Caco-2 (cell line): Measurements from ENCODE around the gene PRF1. TPM values are rescaled to one million over a fixed set of nuclear protein-coding genes. Genes with fewer than 3 reads are reported as not detected.
"Not testable (repeated sequence)": the region's sequence is repeated elsewhere in the genome, so short reads cannot be mapped to it uniquely, and the experiment has no call there.

Source experiments
- BruUV-seq: library from RNA; stranded (reverse); fragments of 400-500 nt; replicated peaks from 2 replicates; lab custom pipeline; 2021; lab: Mats Ljungman, UMichigan
- CTCF ChIA-PET: fragments of 300-600 bp; sonication (Branson Sonifier 250); formaldehyde crosslinking; loops from one replicate; lab custom pipeline; 2022; ENCODE audit warnings: antibody characterized with exemption; lab: Charles Lee
- POLR2A ChIA-PET: fragments of 300-600 bp; sonication (Branson Sonifier 250); formaldehyde crosslinking; loops from one replicate; lab custom pipeline; 2022; ENCODE audit warnings: antibody characterized with exemption; lab: Charles Lee
- DNase-seq, 2 experiments: peaks; one replicate each; pipeline versions ENCODE4 v3.0.0 to v3.0.0-alpha.2; 2020 to 2022
- H3K27me3 ChIP-seq: replicated peaks from 2 replicates; pipeline ENCODE4 v1.6.0; 2011; ENCODE audit warnings: low read length; ENCODE audit not compliant: control insufficient read depth, insufficient read depth
- H3K36me3 ChIP-seq: 2 replicates; pipeline ENCODE4 v1.5.1; 2011; ENCODE audit warnings: low read length; ENCODE audit not compliant: control insufficient read depth, insufficient read depth
- H3K4me1 ChIP-seq: fragments of 250-450 bp; sonication (Bioruptor Pico); 2 replicates; pipeline ENCODE4 v1.5.1; 2020; ENCODE audit warnings: mild to moderate bottlenecking
- H3K4me3 ChIP-seq: 2 replicates; pipeline ENCODE4 v1.5.1; 2011; ENCODE audit warnings: low read depth, mild to moderate bottlenecking, control low read depth, low read length
- H3K9me3 ChIP-seq: fragments of 250-450 bp; sonication (Bioruptor Pico); 2 replicates; pipeline ENCODE4 v1.5.1; 2020; ENCODE audit warnings: mild to moderate bottlenecking, moderate library complexity
- H3K27ac Mint-ChIP-seq: one replicate; pipeline ENCODE4 v1.8.0; 2022; ENCODE audit warnings: mixed read lengths; ENCODE audit not compliant: unreplicated experiment
- H3K27me3 Mint-ChIP-seq: one replicate; pipeline ENCODE4 v1.8.0; 2022; ENCODE audit warnings: mixed read lengths; ENCODE audit not compliant: insufficient read depth, unreplicated experiment
- H3K36me3 Mint-ChIP-seq: one replicate; pipeline ENCODE4 v1.8.0; 2022; ENCODE audit warnings: mild to moderate bottlenecking, mixed read lengths; ENCODE audit not compliant: insufficient read depth, unreplicated experiment
- H3K4me1 Mint-ChIP-seq: one replicate; pipeline ENCODE4 v1.8.0; 2022; ENCODE audit warnings: low read depth, mixed read lengths; ENCODE audit not compliant: unreplicated experiment
- H3K4me3 Mint-ChIP-seq: one replicate; pipeline ENCODE4 v1.8.0; 2022; ENCODE audit warnings: mild to moderate bottlenecking, moderate library complexity, mixed read lengths; ENCODE audit not compliant: unreplicated experiment
- H3K9me3 Mint-ChIP-seq: one replicate; pipeline ENCODE4 v1.8.0; 2022; ENCODE audit warnings: mixed read lengths; ENCODE audit not compliant: unreplicated experiment
- CTCF ChIP-seq, 2 experiments: fragments of 200-600 bp in 1 of 2; IDR thresholded peaks; 1 replicate in 1 of 2; 2 replicates in 1 of 2; pipeline versions ENCODE4 v1.5.1 to v1.8.0; 2011 to 2022; ENCODE audit warnings: antibody characterized with exemption in 1 of 2, control low read depth in 1 of 2, inconsistent platforms in 1 of 2, low read depth in 1 of 2, low read length in 1 of 2, mild to moderate bottlenecking in 1 of 2, moderate library complexity in 1 of 2; ENCODE audit not compliant: insufficient read depth in 1 of 2, severe bottlenecking in 1 of 2, unreplicated experiment in 1 of 2
- intact Hi-C: fragments of 100-400 bp; cut with micrococcal nuclease; formaldehyde crosslinking; loops from one replicate; pipeline ENCODE4 v1.10.0; 2022; ENCODE audit not compliant: unreplicated experiment
- total RNA-seq: library from RNA; stranded (reverse); gene quantifications from 2 replicates; pipeline ENCODE4 v1.2.3, GENCODE V29; 2022

Gene PRF1
- total RNA-seq, 1 experiment from 2014 or later = 0.34 TPM

GRCh38 chr10:70647086-70647485 lies 44.5 kb upstream of the PRF1 start:
- no peaks in the 10 kb centered on the region for H3K4me1 Mint-ChIP-seq
- no peak overlapping the region for H3K27ac Mint-ChIP-seq
- no peak for DNase-seq
- Histone ChIP-seq H3K36me3 (no peaks in the 10 kb centered on the region), H3K9me3 (peaks cover 37% of the 10 kb centered on the region), H3K4me1 (no peaks in the 10 kb centered on the region), H3K27me3 (no peaks in the 10 kb centered on the region), H3K4me3 (no peak overlapping the region)
- no peak overlapping the region for H3K4me3 Mint-ChIP-seq
- ChIA-PET CTCF (no interaction called here), POLR2A (no interaction called here)
- BruUV-seq = no TSS peak
- no peak for TF ChIP-seq CTCF (IDR thresholded peaks at IDR 0.05; ENCODE audit: insufficient read depth in 1 of 2, low read depth in 1 of 2, low read length in 1 of 2, severe bottlenecking in 1 of 2, unreplicated experiment in 1 of 2)
- no peaks in the 10 kb centered on the region for H3K36me3 Mint-ChIP-seq
- peaks cover 19% of the 10 kb centered on the region for H3K27me3 Mint-ChIP-seq
- peaks cover 39% of the 10 kb centered on the region for H3K9me3 Mint-ChIP-seq
- intact Hi-C loops = no loop called here

GRCh38 chr10:70644959-70645358 lies 42.4 kb upstream of the PRF1 start:
- H3K9me3 Mint-ChIP-seq = peaks cover 19% of the 10 kb centered on the region
- H3K27me3 ChIP-seq, H3K4me3 Mint-ChIP-seq, H3K36me3 Mint-ChIP-seq, BruUV-seq, H3K27ac Mint-ChIP-seq, H3K4me3 ChIP-seq, POLR2A ChIA-PET, DNase-seq, H3K36me3 ChIP-seq, H3K4me1 ChIP-seq, H3K4me1 Mint-ChIP-seq, intact Hi-C loops: not testable (repeated sequence)
- H3K27me3 Mint-ChIP-seq = peaks cover 19% of the 10 kb centered on the region
- H3K9me3 ChIP-seq = peaks cover 25% of the 10 kb centered on the region
- CTCF ChIA-PET = interaction anchor here (1.0 kb wide), 1 partner anchor 258 kb away, joined by 5 read pairs; no protein-coding TSS in a partner anchor

GRCh38 chr10:70643272-70643671 lies 40.7 kb upstream of the PRF1 start:
- H3K36me3 Mint-ChIP-seq, CTCF ChIA-PET, H3K4me1 Mint-ChIP-seq, H3K9me3 Mint-ChIP-seq, POLR2A ChIA-PET, BruUV-seq, H3K4me3 ChIP-seq, intact Hi-C loops, DNase-seq, H3K27ac Mint-ChIP-seq, H3K4me1 ChIP-seq, H3K27me3 ChIP-seq, H3K4me3 Mint-ChIP-seq, H3K36me3 ChIP-seq: not testable (repeated sequence)
- peaks cover 10% of the 10 kb centered on the region for H3K9me3 ChIP-seq
- H3K27me3 Mint-ChIP-seq = peaks cover 19% of the 10 kb centered on the region

- DNase-seq, H3K27me3 ChIP-seq, H3K36me3 ChIP-seq, H3K4me1 Mint-ChIP-seq, H3K4me3 ChIP-seq, BruUV-seq, POLR2A ChIA-PET, H3K9me3 Mint-ChIP-seq, H3K27ac Mint-ChIP-seq, H3K4me1 ChIP-seq, intact Hi-C loops, CTCF ChIA-PET, H3K4me3 Mint-ChIP-seq, H3K9me3 ChIP-seq, H3K36me3 Mint-ChIP-seq: not testable (repeated sequence)
- peaks cover 19% of the 10 kb centered on the region for H3K27me3 Mint-ChIP-seq
Measured at GRCh38 chr10:70639640-70640383, 37.3 kb upstream of the PRF1 start.

GRCh38 chr10:70634515-70634914 lies 32.0 kb upstream of the PRF1 start:
- H3K27me3 Mint-ChIP-seq, H3K4me1 Mint-ChIP-seq, H3K36me3 Mint-ChIP-seq, POLR2A ChIA-PET, H3K27ac Mint-ChIP-seq, H3K9me3 ChIP-seq, DNase-seq, H3K9me3 Mint-ChIP-seq, H3K4me1 ChIP-seq, CTCF ChIA-PET, intact Hi-C loops, H3K4me3 Mint-ChIP-seq, BruUV-seq, H3K4me3 ChIP-seq, H3K27me3 ChIP-seq, H3K36me3 ChIP-seq: not testable (repeated sequence)
